PC-3 (cell line): Measurements from ENCODE around the gene FSIP1. TPM values are rescaled to one million over a fixed set of nuclear protein-coding genes. Genes with fewer than 3 reads are reported as not detected.
A peak's percentile ranks its signal among the peaks of the same experiment; 100 is the strongest.

Source experiments
- ATAC-seq: fragments of 200-7000 bp; cut with Tn5 transposase; 2 replicates; pipeline ENCODE4 v1.9.1; 2020; ENCODE audit warnings: mild to moderate bottlenecking, moderate library complexity
- BruUV-seq: library from RNA; stranded (reverse); fragments of 400-500 nt; replicated peaks from 2 replicates; lab custom pipeline; 2021; lab: Mats Ljungman, UMichigan
- CTCF ChIA-PET: fragments of 300-600 bp; sonication (Branson Sonifier 250); formaldehyde crosslinking; loops from one replicate; lab custom pipeline; 2022; ENCODE audit warnings: antibody characterized with exemption; lab: Charles Lee
- POLR2A ChIA-PET: fragments of 300-600 bp; sonication (Branson Sonifier 250); formaldehyde crosslinking; loops from one replicate; lab custom pipeline; 2022; ENCODE audit warnings: antibody characterized with exemption; ENCODE audit not compliant: unreplicated experiment; lab: Charles Lee
- DNase-seq: peaks from one replicate; pipeline ENCODE4 v3.0.0-alpha.2; 2015
- H2AFZ ChIP-seq: fragments of 300-600 bp; sonication (generic); 2 replicates; pipeline ENCODE4 v1.6.0; 2016; ENCODE audit warnings: antibody characterized with exemption, low read length
- H3F3A ChIP-seq: fragments of 300-600 bp; sonication (generic); one replicate; pipeline ENCODE4 v1.6.0; 2017; ENCODE audit warnings: antibody characterized with exemption, low read length, control low read depth, mild to moderate bottlenecking; ENCODE audit not compliant: unreplicated experiment
- H3K27ac ChIP-seq: fragments of 300-600 bp; sonication (generic); 2 replicates; pipeline ENCODE4 v1.5.1; 2016; ENCODE audit warnings: mild to moderate bottlenecking, low read length
- H3K27me3 ChIP-seq: fragments of 300-600 bp; sonication (generic); 2 replicates; pipeline ENCODE4 v1.6.1; 2016; ENCODE audit warnings: low read length, mixed read lengths
- H3K36me3 ChIP-seq: fragments of 300-600 bp; sonication (generic); 2 replicates; pipeline ENCODE4 v1.6.1; 2016; ENCODE audit warnings: low read depth, mixed run types, low read length, mixed read lengths
- H3K4me1 ChIP-seq: fragments of 300-600 bp; sonication (generic); 2 replicates; pipeline ENCODE4 v1.5.1; 2016; ENCODE audit warnings: low read length; ENCODE audit not compliant: insufficient read depth
- H3K4me2 ChIP-seq: fragments of 300-600 bp; sonication (generic); 2 replicates; pipeline ENCODE4 v1.6.0; 2016; ENCODE audit warnings: low read length
- H3K4me3 ChIP-seq: fragments of 300-600 bp; sonication (generic); 2 replicates; pipeline ENCODE4 v1.5.1; 2016; ENCODE audit warnings: mild to moderate bottlenecking, low read length, mixed read lengths
- H3K79me2 ChIP-seq: fragments of 300-600 bp; sonication (generic); 2 replicates; pipeline ENCODE4 v1.6.1; 2017; ENCODE audit warnings: low read length, mixed read lengths
- H3K9ac ChIP-seq: fragments of 300-600 bp; sonication (generic); 2 replicates; pipeline ENCODE4 v1.6.0; 2016; ENCODE audit warnings: mild to moderate bottlenecking, low read length
- H3K9me2 ChIP-seq: fragments of 300-600 bp; sonication (generic); replicated peaks from 2 replicates; pipeline ENCODE4 v1.6.1; 2016; ENCODE audit warnings: mixed run types, low read length, mixed read lengths
- H3K9me3 ChIP-seq: fragments of 300-600 bp; sonication (generic); 2 replicates; pipeline ENCODE4 v1.6.1; 2016; ENCODE audit warnings: low read length, mixed read lengths
- H4K20me1 ChIP-seq: fragments of 300-600 bp; sonication (generic); 2 replicates; pipeline ENCODE4 v1.6.1; 2016; ENCODE audit warnings: low read length, mixed read lengths
- EZH2 ChIP-seq: fragments of 300-600 bp; sonication (generic); IDR thresholded peaks from one replicate; pipeline ENCODE4 v1.6.1; 2017; ENCODE audit warnings: antibody characterized with exemption, mild to moderate bottlenecking, low read length; ENCODE audit not compliant: unreplicated experiment
- EZH2phosphoT487 ChIP-seq: fragments of 300-600 bp; sonication (generic); IDR thresholded peaks from 2 replicates; pipeline ENCODE4 v1.6.1; 2018; ENCODE audit warnings: mild to moderate bottlenecking, antibody characterized with exemption, low read length, borderline replicate concordance
- intact Hi-C: fragments of 100-400 bp; cut with micrococcal nuclease; formaldehyde crosslinking; loops from 2 replicates; pipeline ENCODE4 v1.9.0; 2023
- total RNA-seq: library from RNA; depleted of rRNA; stranded (reverse); fragments of >200 nt; gene quantifications from 2 replicates; pipeline ENCODE4 v1.2.3, GENCODE V29; 2014
- TF ChIP-seq, protein P1 (sequence below): fragments of 300-600 bp; sonication (generic); conservative IDR thresholded peaks from 2 replicates; pipeline ENCODE4 v1.5.1; 2017; ENCODE audit warnings: antibody characterized with exemption, low read depth, mild to moderate bottlenecking, low read length

Gene FSIP1
- total RNA-seq, 1 experiment from 2014 or later = 0.07 TPM

- no peaks in the 10 kb centered on the region for H3F3A ChIP-seq
- no peaks in the 10 kb centered on the region for H3K27me3 ChIP-seq
- H3K4me2 ChIP-seq = no peak overlapping the region
- H3K4me1 ChIP-seq = no peaks in the 10 kb centered on the region
- no peak overlapping the region for H3K9ac ChIP-seq
- no peak for ATAC-seq
- TF ChIP-seq EZH2 (no peak), EZH2phosphoT487 (no peak)
- no peaks in the 10 kb centered on the region for H3K9me3 ChIP-seq
- no peaks in the 10 kb centered on the region for H4K20me1 ChIP-seq
- BruUV-seq = no TSS peak
- no peak for DNase-seq
- intact Hi-C loops = no loop called here
- H3K9me2 ChIP-seq = no peaks in the 10 kb centered on the region
- no peak overlapping the region for H3K4me3 ChIP-seq
- 0 out of 2 replicates have a peak overlapping the region, but pooled peaks have one; percentile 7 for H2AFZ ChIP-seq
- H3K27ac ChIP-seq = no peak overlapping the region
- H3K79me2 ChIP-seq = no peaks in the 10 kb centered on the region
- H3K36me3 ChIP-seq = no peaks in the 10 kb centered on the region
- ChIA-PET CTCF (no interaction called here), POLR2A (no interaction called here)
These were observed 11.6 kb downstream of the FSIP1 start for GRCh38 chr15:39770748-39771689.

DNA sequence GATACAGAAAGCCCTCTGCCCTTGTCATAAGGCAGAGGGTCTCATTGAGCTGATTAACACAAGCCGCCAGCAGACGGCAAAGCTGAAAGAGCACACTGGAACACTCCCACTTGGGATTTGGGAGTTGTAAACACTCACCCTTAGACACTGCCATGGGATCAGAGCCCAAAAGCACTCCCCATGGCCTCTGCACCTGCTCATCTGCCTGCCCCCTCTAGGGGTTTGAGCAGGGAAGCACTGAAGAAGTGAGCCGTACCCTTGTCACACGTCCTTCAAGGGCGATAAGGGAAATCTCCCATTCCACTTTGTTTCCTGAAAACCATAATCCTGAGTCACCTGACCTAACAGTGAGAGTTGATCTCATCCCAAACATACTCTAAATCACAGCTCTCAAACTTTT, 14.7 kb downstream of the FSIP1 start:
- Histone ChIP-seq H3K27me3 (no peaks in the 10 kb centered on the region), H3K36me3 (no peaks in the 10 kb centered on the region), H2AFZ (no peak overlapping the region), H4K20me1 (no peaks in the 10 kb centered on the region), H3K27ac (no peak overlapping the region), H3K4me1 (no peaks in the 10 kb centered on the region), H3K4me3 (no peak overlapping the region), H3K79me2 (no peaks in the 10 kb centered on the region), H3K9me3 (no peaks in the 10 kb centered on the region), H3K9me2 (no peaks in the 10 kb centered on the region), H3K9ac (no peak overlapping the region), H3K4me2 (no peak overlapping the region), H3F3A (no peaks in the 10 kb centered on the region)
- intact Hi-C loops = no loop called here
- TF ChIP-seq EZH2phosphoT487 = no peak
- TF ChIP-seq EZH2 = no peak
- TF ChIP-seq, protein P1, sequence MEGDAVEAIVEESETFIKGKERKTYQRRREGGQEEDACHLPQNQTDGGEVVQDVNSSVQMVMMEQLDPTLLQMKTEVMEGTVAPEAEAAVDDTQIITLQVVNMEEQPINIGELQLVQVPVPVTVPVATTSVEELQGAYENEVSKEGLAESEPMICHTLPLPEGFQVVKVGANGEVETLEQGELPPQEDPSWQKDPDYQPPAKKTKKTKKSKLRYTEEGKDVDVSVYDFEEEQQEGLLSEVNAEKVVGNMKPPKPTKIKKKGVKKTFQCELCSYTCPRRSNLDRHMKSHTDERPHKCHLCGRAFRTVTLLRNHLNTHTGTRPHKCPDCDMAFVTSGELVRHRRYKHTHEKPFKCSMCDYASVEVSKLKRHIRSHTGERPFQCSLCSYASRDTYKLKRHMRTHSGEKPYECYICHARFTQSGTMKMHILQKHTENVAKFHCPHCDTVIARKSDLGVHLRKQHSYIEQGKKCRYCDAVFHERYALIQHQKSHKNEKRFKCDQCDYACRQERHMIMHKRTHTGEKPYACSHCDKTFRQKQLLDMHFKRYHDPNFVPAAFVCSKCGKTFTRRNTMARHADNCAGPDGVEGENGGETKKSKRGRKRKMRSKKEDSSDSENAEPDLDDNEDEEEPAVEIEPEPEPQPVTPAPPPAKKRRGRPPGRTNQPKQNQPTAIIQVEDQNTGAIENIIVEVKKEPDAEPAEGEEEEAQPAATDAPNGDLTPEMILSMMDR = no peak
- no peak for ATAC-seq
- ChIA-PET CTCF (no interaction called here), POLR2A (no interaction called here)
- BruUV-seq = no TSS peak
- no peak for DNase-seq

DNA sequence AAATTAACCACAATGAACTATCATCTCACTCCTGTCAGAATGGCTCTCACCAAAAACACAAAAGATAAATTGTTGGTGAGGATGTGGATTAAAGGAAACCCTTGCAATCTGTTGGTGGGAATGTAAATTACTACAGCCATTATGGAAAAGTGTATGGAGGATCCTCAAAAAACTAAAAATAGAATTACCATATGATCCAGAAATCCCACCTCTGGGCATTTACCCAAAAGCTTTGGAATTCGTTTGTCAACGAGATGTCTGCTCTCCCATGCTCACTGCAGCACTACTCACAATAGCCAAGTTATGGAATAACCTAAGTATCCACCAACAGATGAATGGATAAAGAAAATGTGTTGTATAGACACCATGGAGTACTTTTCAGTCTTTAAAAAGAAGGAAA, 21.6 kb downstream of the FSIP1 start:
- intact Hi-C loops = no loop called here
- Histone ChIP-seq H3K9ac (no peak overlapping the region), H2AFZ (no peak overlapping the region), H3K9me3 (no peaks in the 10 kb centered on the region), H3K4me3 (no peak overlapping the region), H3F3A (no peaks in the 10 kb centered on the region), H3K27ac (no peak overlapping the region), H3K9me2 (no peaks in the 10 kb centered on the region), H3K27me3 (no peaks in the 10 kb centered on the region), H3K4me2 (no peak overlapping the region), H3K79me2 (no peaks in the 10 kb centered on the region), H3K4me1 (no peaks in the 10 kb centered on the region), H4K20me1 (no peaks in the 10 kb centered on the region), H3K36me3 (no peaks in the 10 kb centered on the region)
- no peak for TF ChIP-seq EZH2
- no peak for TF ChIP-seq EZH2phosphoT487
- TF ChIP-seq, protein P1 = no peak
- ChIA-PET CTCF (no interaction called here), POLR2A (no interaction called here)
- ATAC-seq (no peak), DNase-seq (no peak)
- BruUV-seq = no TSS peak
